ENCODE measurements around the gene RBM44. TPM values are rescaled to one million over a fixed set of nuclear protein-coding genes. Genes with fewer than 3 reads are reported as not detected.

The RBM44 gene
- total RNA-seq, 1 donor from 2014 or later, result 1.3 TPM

DNA sequence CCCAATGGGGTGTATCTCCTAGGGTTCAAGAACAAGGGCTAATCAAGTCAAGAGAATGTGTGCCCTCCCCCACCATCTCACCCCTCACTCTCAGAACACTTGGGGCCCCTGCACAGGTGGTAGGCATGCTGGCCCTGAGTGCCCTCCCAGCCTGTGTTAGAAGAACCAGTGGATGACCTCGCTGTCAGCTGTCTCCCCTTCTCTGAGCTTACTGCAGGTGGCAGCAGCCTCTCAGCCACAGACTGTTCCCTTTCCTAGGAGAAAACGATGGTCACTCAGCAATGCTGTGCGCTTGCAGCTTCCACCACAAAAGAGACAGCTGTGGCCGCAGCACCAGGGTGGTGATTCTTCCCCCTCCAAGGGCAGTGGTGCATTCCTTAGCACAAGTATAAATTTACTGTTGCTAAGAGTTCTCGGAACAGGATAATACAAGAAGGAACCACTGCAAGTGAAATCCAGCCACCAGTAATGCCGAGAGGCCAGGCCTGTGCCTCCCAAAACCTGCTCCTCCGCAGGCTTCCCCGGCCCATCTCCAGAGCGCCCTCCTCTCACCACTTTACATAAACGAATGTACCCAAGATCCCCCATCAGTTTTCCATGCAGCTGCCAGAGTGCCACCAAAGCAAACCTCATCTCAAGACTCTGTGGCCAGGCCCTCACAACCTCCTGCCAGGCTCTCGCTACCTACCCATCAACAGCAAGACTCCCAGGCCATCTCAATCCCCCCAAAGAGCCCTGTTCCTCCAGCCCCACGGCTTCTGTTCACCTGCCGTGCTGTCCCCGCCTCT is 59.9 kb downstream of the RBM44 start:
- DNase-seq (ENCODE audit: low spot score), result peak; percentile 82

GRCh38 chr2:237859082-237859433 is 60.5 kb downstream of the RBM44 start:
- DNase-seq (ENCODE audit: low spot score), result peak; percentile 84

DNA sequence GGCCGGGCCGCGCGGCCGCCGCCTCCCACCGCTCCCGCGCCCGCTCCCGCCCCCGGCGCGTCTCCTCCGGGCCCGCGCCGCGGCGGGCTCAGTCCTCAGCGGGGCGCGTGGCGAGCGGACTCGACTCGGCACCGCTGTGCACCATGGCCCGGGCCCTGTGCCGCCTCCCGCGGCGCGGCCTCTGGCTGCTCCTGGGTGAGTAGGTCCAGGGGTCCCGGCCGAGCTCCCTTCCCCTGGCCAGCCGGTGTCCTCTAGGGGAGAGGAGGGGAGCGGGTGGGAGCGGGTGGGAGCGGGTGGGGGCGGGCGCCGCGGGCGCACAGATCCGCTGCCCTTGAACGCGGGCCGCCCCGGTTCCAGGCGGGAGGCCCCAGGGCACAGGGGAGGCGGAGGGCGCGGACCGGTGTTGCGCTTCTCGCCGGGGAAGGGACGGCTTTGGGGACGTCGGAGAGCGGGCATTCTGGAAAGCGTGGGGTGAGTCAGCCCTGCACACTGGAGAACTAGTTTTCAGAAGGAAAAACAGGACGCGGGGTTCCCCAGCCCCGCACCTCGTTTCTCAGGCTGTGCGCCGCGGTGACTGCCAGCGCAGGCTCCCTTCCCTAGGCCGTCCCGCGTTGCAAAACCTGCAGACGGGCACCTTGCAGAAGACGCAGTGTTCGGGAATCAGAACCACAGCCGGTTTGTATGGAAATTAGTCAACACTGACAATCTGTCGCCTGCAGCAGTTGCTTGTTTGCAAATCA is 61.1 kb downstream of the RBM44 start, which contains the start of gene RAMP1:
Gene RAMP1 (plus strand): TSS at position 91 of the 740 bp plus-strand sequence. CDS start 53 bp downstream, at position 144.
- peak; percentile 87 for DNase-seq (ENCODE audit: low spot score)

DNA sequence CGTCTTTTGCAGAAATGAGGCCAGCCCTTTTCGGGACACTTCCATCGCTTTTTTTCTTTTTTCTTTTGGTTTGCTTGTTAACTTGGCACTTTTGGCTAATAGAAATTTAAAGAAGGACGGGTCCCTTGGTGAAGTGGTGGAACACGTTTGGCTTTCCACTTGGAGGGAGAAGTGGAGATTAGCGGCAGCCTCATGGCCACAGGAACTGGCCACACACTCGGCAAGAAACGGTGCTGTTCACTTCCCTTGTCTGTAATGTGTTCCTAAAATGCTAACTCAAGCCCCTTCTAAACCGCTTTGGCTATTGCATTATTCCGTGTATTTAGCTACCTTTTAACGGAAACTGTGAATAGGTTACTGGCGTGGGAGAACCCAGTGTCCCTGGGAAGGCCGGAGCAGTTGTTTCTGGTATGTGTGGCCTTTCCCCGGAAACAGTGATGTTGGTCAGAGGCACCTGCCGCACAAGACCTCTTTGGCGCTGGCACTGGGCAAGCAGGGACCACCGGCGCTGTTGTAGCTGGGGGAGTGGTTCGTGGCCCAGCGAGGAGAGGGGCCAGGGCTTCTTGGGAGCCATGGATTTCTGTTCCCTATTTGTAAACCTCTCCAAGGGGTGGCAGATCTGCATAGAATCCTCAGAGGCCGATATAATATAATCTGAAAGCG is 61.8 kb downstream of the RBM44 start:
- DNase-seq (ENCODE audit: low spot score), result peak; percentile 72

DNA sequence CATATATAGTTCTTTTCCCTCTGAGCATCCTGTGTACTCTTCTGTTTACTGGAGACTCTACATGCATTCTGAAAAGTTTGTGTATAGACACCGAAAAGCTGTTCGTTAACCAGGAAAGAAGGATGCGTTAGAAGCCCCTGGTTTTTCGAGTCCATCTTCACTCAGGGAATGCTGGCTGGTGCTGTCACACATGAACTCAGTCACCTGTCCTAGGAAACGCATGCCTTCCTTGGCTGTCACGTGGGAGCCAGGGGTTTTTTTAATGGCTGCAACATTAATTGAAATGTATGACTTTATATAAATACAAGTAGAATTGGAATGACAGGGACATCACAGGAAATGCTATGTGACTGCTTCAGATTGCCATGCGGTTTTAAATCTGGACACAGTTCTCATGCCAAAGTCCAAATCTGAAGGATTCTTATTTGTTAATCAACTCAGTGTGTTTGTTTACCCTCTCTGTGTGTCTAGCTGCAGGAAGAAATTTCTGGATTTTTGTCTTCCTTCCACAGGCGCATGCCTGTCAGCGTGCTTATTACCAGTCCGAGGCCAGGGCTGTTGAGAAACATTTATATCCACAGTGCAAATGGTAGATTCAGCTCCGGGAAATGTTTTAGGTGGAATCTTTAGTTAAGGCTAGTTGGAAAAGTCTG is 63.4 kb downstream of the RBM44 start:
- DNase-seq (ENCODE audit: low spot score), result no peak

DNA sequence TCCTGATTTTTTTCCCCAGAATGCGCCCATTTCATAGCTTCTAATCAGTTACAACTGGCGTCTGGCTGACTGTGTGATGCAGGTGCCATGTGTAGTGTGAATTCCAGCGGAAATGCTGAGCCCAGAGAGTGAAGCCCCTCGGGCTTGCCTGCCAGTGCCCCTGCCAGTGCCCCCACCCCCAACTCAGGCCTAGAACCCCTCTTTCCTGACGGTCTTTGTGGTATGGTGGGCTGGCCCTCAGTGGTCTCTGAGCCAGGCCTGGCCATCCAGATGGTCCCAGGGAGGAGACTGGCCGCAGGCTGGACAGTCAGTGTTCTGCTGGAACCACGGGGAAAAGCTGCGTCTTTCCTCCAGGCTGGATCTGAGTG is 63.9 kb downstream of the RBM44 start:
- peak; percentile 86 for DNase-seq (ENCODE audit: low spot score)

DNA sequence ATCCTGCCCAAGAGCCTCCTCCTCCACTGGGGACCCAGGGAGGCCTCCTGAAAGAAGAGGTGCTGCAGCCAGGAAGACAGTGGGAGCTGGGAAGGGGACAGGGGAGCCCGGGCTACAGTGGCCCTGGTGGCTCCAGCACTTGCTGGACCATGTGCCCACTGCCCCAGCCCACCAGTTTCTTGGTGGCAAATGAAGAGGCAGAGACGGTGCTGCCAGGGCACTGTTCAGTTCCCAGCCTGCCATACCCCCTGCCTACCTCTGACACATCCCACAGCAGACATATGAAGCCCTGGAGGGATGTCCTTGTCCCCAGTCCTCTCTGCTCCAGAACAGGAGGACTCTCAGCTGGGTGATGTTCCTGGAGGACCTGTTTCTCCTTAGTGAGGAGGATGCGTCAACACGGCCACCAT is 64.5 kb downstream of the RBM44 start:
- peak; percentile 85 for DNase-seq (ENCODE audit: low spot score)

GRCh38 chr2:237863689-237864443 is 65.3 kb downstream of the RBM44 start:
- peak; percentile 79 for DNase-seq (ENCODE audit: low spot score)

DNA sequence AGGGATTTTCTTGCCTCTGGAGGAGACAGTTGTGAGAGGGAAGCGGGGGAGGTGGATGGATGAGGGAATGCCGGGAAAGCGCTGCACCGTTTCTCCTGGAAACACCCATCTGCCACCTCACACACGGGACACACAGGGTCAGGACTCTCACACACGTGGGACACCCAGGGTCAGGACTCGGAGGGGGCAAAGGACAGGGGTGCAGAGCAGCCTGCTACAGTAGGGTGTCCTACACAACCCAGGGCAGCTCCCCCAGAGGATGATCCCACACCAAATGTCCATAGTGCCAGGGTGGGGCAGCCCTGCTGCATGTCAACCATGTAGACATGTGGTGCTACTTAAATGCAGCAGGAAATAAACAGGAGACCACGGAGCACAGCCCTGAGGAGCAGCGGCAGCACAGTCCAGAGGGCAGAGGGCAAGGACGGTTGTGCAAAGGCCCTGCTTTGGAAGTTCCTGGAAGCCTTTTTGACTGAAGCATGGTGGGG is 65.9 kb downstream of the RBM44 start:
- peak; percentile 78 for DNase-seq (ENCODE audit: low spot score)

GRCh38 chr2:237864940-237865622 is 66.5 kb downstream of the RBM44 start:
- peak; percentile 43 for DNase-seq (ENCODE audit: low spot score)

DNA sequence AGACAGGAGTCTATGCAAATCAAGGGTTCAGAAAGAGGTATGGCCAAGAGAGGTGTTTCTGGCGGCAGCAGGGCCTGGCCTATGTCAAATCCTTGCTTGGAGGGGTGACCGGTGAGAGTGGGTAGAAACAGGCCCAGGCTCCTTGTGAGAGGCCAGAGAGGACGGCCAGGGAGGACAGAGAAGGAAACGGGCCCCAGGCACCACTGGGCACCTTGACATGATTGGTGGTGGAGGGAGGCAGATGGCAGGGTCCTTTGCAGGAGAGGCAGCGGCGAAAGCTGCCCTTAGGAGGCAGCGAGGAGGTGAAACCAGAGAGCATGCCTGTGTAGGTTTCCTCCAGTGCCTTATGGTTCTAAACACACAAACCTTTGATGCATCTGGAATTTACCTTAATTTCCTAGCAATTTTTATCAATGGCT is 67.1 kb downstream of the RBM44 start:
- DNase-seq (ENCODE audit: low spot score), result peak; percentile 84

DNA sequence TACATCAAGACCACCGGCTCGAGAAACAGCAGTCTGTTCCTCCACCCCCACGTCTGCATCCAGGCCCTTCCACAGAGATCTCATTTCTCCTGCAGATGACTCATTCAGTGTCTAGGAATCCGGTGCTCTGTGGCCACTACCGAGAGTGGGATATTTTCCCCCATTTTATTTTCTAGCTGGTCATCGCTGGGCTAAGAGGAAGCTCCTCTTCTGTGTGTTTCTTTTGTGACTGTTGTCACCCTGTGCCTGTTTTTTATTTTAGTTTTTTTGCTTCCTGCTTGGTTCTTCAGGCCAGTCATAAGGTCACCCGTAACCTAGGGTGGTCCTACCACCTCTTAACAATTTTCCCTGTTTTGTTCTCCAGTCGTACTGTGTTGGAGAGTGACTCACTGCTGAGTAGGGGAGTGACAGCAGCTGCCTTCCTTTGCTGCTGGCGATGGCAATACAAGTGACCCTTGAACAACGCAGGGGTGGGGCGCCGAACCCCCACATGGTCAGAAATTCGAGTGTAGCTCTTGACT is 67.6 kb downstream of the RBM44 start:
- DNase-seq (ENCODE audit: low spot score), result peak; percentile 49

DNA sequence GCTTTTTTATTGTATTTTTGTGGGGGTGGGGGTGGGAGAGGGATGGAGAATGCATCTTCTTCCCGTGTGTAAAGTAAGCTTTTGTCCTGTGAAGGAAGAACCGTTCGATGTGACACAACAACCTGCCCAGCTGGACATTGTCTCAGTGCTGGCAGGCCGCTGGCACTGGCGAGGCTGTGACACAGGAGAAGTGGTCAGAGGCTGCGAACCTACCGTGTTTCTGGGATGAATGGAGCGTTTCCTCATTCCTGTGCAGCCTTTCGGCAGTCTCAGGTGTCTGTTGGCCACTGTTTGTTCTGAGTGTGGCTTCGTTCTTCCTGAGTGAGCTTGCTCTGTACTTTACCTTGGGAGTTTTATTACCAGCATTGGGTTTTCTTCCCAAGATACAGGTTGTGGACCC is 68.9 kb downstream of the RBM44 start:
- peak; percentile 53 for DNase-seq (ENCODE audit: low spot score)

GRCh38 chr2:237868074-237868473 is 69.5 kb downstream of the RBM44 start:
- peak; percentile 51 for DNase-seq (ENCODE audit: low spot score)

- no peak for DNase-seq (ENCODE audit: low spot score)
Measured at GRCh38 chr2:237868631-237869342, 70.2 kb downstream of the RBM44 start.

GRCh38 chr2:237869343-237870102 is 70.9 kb downstream of the RBM44 start:
- DNase-seq (ENCODE audit: low spot score), result peak; percentile 65

DNA sequence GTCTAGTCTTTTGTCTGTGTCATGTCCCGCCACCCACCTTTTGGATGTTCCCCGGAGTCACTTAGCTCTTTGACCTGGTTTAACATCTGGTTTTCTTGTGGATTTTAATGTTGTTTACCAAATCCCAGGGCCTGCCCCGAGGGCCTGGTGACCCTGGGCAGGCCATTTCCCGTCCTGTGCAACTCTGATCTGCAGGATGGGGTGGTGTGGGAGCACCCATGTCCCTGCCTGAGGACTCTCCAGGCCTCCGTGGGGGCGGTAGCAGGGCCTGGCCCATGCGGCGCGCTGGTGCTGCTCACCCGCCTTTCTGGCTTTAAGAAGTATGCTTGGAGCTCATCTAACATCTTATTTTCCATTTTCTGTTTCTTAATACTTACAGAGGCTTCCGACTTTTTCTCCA is 71.5 kb downstream of the RBM44 start:
- DNase-seq (ENCODE audit: low spot score), result peak; percentile 59

Data from mesenteric fat pad (tissue), 1 donor.